Ascending aorta (tissue), 2 donors: ENCODE measurements around the gene SAFB2. TPM values are rescaled to one million over a fixed set of nuclear protein-coding genes. Genes with fewer than 3 reads are reported as not detected.

ENCODE experiments used
- DNase-seq, 2 donors: peaks; one replicate each; pipeline ENCODE4 v3.0.0-alpha.2; 2019; ENCODE audit warnings: low spot score in 2 of 2
- H3K27ac ChIP-seq, 2 donors: fragments of 200-600 bp; sonication (generic); one replicate each; pipeline ENCODE4 v1.5.1; 2016 to 2017; ENCODE audit warnings: mild to moderate bottlenecking in 1 of 2
- H3K27me3 ChIP-seq: fragments of 200-600 bp; sonication (generic); one replicate; pipeline ENCODE4 v1.5.1; 2017
- H3K36me3 ChIP-seq, 2 donors: fragments of 200-600 bp; sonication (generic); one replicate each; pipeline ENCODE4 v1.5.1; 2016
- H3K4me1 ChIP-seq, 2 donors: fragments of 200-600 bp; sonication (generic); one replicate each; pipeline ENCODE4 v1.5.1; 2016 to 2017; ENCODE audit warnings: mild to moderate bottlenecking in 1 of 2
- H3K4me3 ChIP-seq, 2 donors: fragments of 200-600 bp; sonication (generic); one replicate each; pipeline ENCODE4 v1.5.1; 2016 to 2017; ENCODE audit warnings: mild to moderate bottlenecking in 1 of 2
- H3K9me3 ChIP-seq, 2 donors: fragments of 200-600 bp; sonication (generic); one replicate each; pipeline ENCODE4 v1.5.1; 2016
- intact Hi-C: fragments of 100-400 bp; cut with DNase I; formaldehyde crosslinking; loops from one replicate; pipeline ENCODE4 v1.15.1; 2023
- total RNA-seq: library from RNA; depleted of rRNA; stranded (reverse); fragments of >200 nt; gene quantifications from one replicate; pipeline ENCODE4 v1.1.0, GENCODE V29; 2016
- TF ChIP-seq, protein P1 (sequence below), 3 experiments: fragments of 200-600 bp in 2 of 3; fragments of 450-650 bp in 1 of 3; sonication (generic) in 2 of 3; IDR thresholded peaks; one replicate each; pipeline ENCODE4 v1.5.1; 2016 to 2019; ENCODE audit warnings: antibody characterized with exemption in 3 of 3, mild to moderate bottlenecking in 1 of 3, moderate library complexity in 1 of 3

SAFB2 gene
- total RNA-seq, 1 donor from 2014 or later = 10.7 TPM

DNA sequence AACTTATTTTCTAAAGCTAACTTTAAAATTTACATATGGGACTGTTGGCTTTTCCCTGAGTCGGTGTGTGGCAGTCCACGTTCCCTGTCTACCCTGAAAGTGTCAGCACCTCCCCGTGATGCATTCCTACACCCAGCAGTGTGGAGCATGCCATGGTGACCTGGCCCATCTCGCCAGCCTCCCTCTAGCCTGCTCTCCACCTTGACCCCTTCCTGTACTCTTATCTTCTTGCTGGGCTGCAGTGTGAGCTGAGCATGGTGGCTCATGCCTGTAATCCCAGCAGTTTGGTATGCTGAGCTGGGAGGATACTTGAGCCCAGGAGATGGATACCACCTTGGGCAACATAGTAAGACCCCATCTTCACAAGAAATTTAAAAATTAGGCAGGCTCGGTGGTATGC, 32.4 kb upstream of the SAFB2 start:
- Histone ChIP-seq H3K36me3 (peaks cover 94 to 98% of the 10 kb centered on the region in 2 donors), H3K27ac (no peak overlapping the region), H3K9me3 (no peaks in the 10 kb centered on the region), H3K27me3 (no peaks in the 10 kb centered on the region), H3K4me1 (no peaks in the 10 kb centered on the region), H3K4me3 (no peak overlapping the region)
- TF ChIP-seq, protein P1, sequence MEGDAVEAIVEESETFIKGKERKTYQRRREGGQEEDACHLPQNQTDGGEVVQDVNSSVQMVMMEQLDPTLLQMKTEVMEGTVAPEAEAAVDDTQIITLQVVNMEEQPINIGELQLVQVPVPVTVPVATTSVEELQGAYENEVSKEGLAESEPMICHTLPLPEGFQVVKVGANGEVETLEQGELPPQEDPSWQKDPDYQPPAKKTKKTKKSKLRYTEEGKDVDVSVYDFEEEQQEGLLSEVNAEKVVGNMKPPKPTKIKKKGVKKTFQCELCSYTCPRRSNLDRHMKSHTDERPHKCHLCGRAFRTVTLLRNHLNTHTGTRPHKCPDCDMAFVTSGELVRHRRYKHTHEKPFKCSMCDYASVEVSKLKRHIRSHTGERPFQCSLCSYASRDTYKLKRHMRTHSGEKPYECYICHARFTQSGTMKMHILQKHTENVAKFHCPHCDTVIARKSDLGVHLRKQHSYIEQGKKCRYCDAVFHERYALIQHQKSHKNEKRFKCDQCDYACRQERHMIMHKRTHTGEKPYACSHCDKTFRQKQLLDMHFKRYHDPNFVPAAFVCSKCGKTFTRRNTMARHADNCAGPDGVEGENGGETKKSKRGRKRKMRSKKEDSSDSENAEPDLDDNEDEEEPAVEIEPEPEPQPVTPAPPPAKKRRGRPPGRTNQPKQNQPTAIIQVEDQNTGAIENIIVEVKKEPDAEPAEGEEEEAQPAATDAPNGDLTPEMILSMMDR (IDR thresholded peaks at IDR 0.05) = no peak
- intact Hi-C loops = no loop called here
- no peak for DNase-seq

- H3K4me3 ChIP-seq = no peak overlapping the region
- H3K36me3 ChIP-seq = peaks cover 83 to 88% of the 10 kb centered on the region in 2 donors
- no peaks in the 10 kb centered on the region for H3K4me1 ChIP-seq
- H3K27me3 ChIP-seq = no peaks in the 10 kb centered on the region
- no peak overlapping the region for H3K27ac ChIP-seq
- intact Hi-C loops = no loop called here
- TF ChIP-seq, protein P1 (IDR thresholded peaks at IDR 0.05) = no peak
- DNase-seq = no peak
- H3K9me3 ChIP-seq = no peaks in the 10 kb centered on the region
Measured at GRCh38 chr19:5652261-5652660, 29.7 kb upstream of the SAFB2 start.

GRCh38 chr19:5651361-5651760, 28.8 kb upstream of the SAFB2 start:
- TF ChIP-seq, protein P1 (IDR thresholded peaks at IDR 0.05) = no peak
- H3K27ac ChIP-seq = no peak overlapping the region
- H3K9me3 ChIP-seq = no peaks in the 10 kb centered on the region
- no peaks in the 10 kb centered on the region for H3K27me3 ChIP-seq
- H3K4me1 ChIP-seq = no peaks in the 10 kb centered on the region
- intact Hi-C loops = no loop called here
- H3K4me3 ChIP-seq = no peak overlapping the region
- no peak for DNase-seq
- H3K36me3 ChIP-seq = peaks cover 82 to 88% of the 10 kb centered on the region in 2 donors

DNA sequence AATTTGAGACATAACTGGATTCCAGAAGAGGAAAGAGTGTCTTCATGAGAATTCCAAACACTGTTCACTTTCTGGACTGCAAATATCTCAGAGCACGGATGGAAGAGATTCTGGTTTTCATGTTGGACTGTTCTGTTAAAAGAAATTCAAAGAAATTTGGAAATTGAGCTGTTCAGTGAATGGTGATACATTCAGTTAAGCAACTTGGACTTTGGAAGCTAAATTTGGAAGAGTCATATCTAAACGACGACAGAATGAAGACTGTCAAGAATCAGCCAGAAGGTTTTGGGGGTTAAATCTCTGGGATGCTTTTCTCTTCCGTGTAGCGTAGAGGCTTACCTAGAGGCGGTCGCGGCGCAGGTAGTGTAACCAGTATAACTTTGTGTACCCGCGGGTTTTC, 25.9 kb upstream of the SAFB2 start:
- TF ChIP-seq, protein P1 (IDR thresholded peaks at IDR 0.05) = no peak
- H3K36me3 ChIP-seq = peaks cover 77 to 91% of the 10 kb centered on the region in 2 donors
- no peaks in the 10 kb centered on the region for H3K27me3 ChIP-seq
- no peak overlapping the region for H3K27ac ChIP-seq
- no peaks in the 10 kb centered on the region for H3K9me3 ChIP-seq
- H3K4me1 ChIP-seq = no peaks in the 10 kb centered on the region
- H3K4me3 ChIP-seq = no peak overlapping the region
- intact Hi-C loops = no loop called here
- DNase-seq = no peak

- Histone ChIP-seq H3K27ac (no peak overlapping the region), H3K4me3 (no peak overlapping the region), H3K9me3 (no peaks in the 10 kb centered on the region), H3K27me3 (no peaks in the 10 kb centered on the region), H3K36me3 (peaks cover 75 to 89% of the 10 kb centered on the region in 2 donors), H3K4me1 (no peaks in the 10 kb centered on the region)
- no peak for DNase-seq
- intact Hi-C loops = no loop called here
- TF ChIP-seq, protein P1 (IDR thresholded peaks at IDR 0.05) = no peak
Measured at GRCh38 chr19:5646703-5647102, 24.1 kb upstream of the SAFB2 start.

DNA sequence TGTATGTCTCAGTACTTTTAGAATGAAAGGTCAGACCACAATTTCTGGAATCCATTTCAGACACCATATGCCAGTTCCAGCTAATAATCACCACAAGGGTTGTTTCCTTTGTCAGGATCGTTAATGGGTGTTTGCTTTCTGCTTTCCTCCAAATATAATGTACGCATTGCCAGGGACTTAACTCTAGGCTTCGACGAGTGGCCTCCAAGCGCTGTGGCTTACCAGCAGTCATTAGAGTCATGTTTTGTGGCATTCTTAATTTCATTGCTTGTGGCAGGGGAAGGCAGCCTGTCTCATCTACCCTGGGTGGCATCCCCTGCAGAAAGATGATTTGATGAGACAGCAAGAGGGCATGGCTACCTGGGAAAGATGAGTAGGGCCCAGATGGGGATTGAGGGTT, 22.8 kb upstream of the SAFB2 start:
- H3K4me1 ChIP-seq = no peaks in the 10 kb centered on the region
- no peaks in the 10 kb centered on the region for H3K9me3 ChIP-seq
- intact Hi-C loops = no loop called here
- TF ChIP-seq, protein P1 (IDR thresholded peaks at IDR 0.05) = no peak
- H3K27ac ChIP-seq = no peak overlapping the region
- no peak for DNase-seq
- no peak overlapping the region for H3K4me3 ChIP-seq
- H3K27me3 ChIP-seq = no peaks in the 10 kb centered on the region
- H3K36me3 ChIP-seq = peaks cover 65 to 80% of the 10 kb centered on the region in 2 donors
